Panc1 (cell line): ENCODE results near the gene RGMA.

ENCODE experiments used
- CTCF ChIP-seq: fragments of 450-650 bp; IDR thresholded peaks from 2 replicates; pipeline ENCODE4 v1.5.1; 2017; ENCODE audit warnings: mild to moderate bottlenecking
- POLR2AphosphoS5 ChIP-seq: IDR thresholded peaks from 2 replicates; pipeline ENCODE4 v1.6.1; 2012; ENCODE audit warnings: mild to moderate bottlenecking, low read depth, low read length, moderate library complexity
- REST ChIP-seq, 2 experiments: IDR thresholded peaks; 2 replicates each; pipeline ENCODE4 v1.6.1; 2011 to 2012; ENCODE audit warnings: low read depth in 2 of 2, control low read depth in 1 of 2, low read length in 1 of 2, mild to moderate bottlenecking in 1 of 2, moderate library complexity in 1 of 2; ENCODE audit not compliant: insufficient read depth in 1 of 2
- SIN3A ChIP-seq: IDR thresholded peaks from 2 replicates; pipeline ENCODE4 v1.6.1; 2012; ENCODE audit warnings: low read depth, mild to moderate bottlenecking, low read length, moderate library complexity, borderline replicate concordance; ENCODE audit not compliant: insufficient read depth
- TCF7L2 ChIP-seq: IDR thresholded peaks from 2 replicates; pipeline ENCODE4 v1.6.1; 2011; ENCODE audit warnings: mild to moderate bottlenecking, low read depth, low read length, inconsistent platforms

DNA sequence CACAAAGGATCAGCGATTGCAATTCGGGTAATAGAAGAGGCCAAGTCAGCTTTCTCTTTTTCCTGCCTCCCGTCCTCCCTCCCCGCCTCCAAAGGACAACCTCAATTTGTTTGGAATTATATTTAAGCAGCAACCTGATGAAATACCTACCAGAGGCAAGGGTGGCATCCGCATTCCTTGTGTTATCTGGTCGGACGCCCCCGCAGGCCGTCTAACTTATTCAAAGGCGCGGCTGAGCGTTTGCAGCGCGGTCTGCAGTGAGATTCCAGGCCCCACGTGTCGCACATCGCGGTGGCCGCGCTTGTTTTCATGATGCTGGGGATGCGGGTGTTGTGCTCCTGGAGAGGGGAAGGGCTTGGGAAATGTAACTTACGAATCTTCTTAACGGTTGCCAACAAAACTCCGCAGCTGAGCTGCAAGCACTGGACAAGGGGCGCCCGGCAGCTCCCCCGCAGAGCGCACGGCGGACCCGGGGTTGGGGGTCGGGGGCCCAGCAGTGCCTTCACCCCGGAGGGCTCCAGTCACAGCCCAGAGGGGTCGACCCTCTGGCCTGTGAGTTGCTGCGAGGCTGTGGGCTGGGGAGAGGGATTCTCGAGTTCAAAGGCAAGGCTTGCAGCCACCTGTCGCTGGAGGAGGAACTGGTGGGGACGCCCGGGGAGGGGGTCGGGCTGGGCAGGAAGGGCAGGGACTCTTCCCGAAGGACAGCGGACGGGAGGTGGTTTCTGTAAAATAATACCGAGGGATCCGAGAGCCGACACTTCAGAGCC, 20.5 kb upstream of the RGMA start:
- TF ChIP-seq CTCF (no peak), POLR2AphosphoS5 (no peak), REST (IDR thresholded peaks at IDR 0.05; ENCODE audit: insufficient read depth in 1 of 2, low read depth in 2 of 2, low read length in 1 of 2) (no peak), SIN3A (no peak), TCF7L2 (no peak)
